WERI-Rb-1 (cell line): ENCODE results near the gene NPFFR1.

ENCODE experiments used
- DNase-seq: peaks from one replicate; pipeline ENCODE4 v3.0.0-alpha.2; 2020
- H3K27ac ChIP-seq: fragments of 250-450 bp; sonication (Bioruptor Pico); 2 replicates; pipeline ENCODE4 v1.5.1; 2020; ENCODE audit warnings: mild to moderate bottlenecking, moderate library complexity
- H3K27me3 ChIP-seq: fragments of 250-450 bp; sonication (Bioruptor Pico); 2 replicates; pipeline ENCODE4 v1.5.1; 2021; ENCODE audit warnings: mild to moderate bottlenecking, low read depth, moderate library complexity; ENCODE audit not compliant: insufficient read depth, severe bottlenecking
- H3K36me3 ChIP-seq: fragments of 250-450 bp; sonication (Bioruptor Pico); 2 replicates; pipeline ENCODE4 v1.5.1; 2020; ENCODE audit warnings: mild to moderate bottlenecking, moderate library complexity
- H3K4me3 ChIP-seq: 2 replicates; pipeline ENCODE4 v1.5.1; 2011; ENCODE audit warnings: low read depth, mild to moderate bottlenecking, control low read depth, low read length
- H3K9me3 ChIP-seq: fragments of 250-450 bp; sonication (Bioruptor Pico); 2 replicates; pipeline ENCODE4 v1.5.1; 2021; ENCODE audit warnings: mild to moderate bottlenecking, moderate library complexity; ENCODE audit not compliant: severe bottlenecking
- TF ChIP-seq, protein P1 (sequence below): IDR thresholded peaks from 2 replicates; pipeline ENCODE4 v1.5.1; 2011; ENCODE audit warnings: low read depth, mild to moderate bottlenecking, control low read depth, inconsistent platforms, low read length

The NPFFR1 gene

DNA sequence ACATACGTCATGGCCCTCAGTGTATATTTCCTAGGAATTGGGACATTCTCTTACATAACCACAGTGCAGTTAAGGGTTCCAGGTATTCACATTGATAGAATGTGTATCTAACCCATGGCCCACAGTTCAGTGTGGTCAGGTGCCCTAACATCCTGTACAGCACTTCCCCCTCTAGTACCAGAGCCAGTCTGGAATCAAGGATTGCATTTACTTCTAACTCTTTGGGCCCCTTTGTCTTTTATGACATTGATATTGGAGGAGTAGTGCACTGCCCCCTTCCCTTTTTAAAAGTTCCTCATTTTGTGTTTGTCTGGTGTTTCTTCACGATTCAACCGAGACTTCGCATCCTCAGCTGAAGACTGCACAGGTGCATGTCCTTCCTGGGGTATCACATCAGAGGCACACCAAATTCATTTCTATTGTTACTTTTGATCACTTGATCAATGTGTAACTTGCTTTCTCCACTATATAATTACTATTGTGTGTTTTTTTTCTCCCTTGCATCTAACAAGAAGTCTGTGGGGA is 22.4 kb upstream of the NPFFR1 start:
- no peaks in the 10 kb centered on the region; the same call in 1 of the 2 replicates for H3K36me3 ChIP-seq
- H3K27ac ChIP-seq: no peak overlapping the region
- no peak for DNase-seq
- H3K27me3 ChIP-seq: no peaks in the 10 kb centered on the region
- TF ChIP-seq, protein P1, sequence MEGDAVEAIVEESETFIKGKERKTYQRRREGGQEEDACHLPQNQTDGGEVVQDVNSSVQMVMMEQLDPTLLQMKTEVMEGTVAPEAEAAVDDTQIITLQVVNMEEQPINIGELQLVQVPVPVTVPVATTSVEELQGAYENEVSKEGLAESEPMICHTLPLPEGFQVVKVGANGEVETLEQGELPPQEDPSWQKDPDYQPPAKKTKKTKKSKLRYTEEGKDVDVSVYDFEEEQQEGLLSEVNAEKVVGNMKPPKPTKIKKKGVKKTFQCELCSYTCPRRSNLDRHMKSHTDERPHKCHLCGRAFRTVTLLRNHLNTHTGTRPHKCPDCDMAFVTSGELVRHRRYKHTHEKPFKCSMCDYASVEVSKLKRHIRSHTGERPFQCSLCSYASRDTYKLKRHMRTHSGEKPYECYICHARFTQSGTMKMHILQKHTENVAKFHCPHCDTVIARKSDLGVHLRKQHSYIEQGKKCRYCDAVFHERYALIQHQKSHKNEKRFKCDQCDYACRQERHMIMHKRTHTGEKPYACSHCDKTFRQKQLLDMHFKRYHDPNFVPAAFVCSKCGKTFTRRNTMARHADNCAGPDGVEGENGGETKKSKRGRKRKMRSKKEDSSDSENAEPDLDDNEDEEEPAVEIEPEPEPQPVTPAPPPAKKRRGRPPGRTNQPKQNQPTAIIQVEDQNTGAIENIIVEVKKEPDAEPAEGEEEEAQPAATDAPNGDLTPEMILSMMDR: no peak
- no peak overlapping the region for H3K4me3 ChIP-seq
- H3K9me3 ChIP-seq: no peaks in the 10 kb centered on the region

DNA sequence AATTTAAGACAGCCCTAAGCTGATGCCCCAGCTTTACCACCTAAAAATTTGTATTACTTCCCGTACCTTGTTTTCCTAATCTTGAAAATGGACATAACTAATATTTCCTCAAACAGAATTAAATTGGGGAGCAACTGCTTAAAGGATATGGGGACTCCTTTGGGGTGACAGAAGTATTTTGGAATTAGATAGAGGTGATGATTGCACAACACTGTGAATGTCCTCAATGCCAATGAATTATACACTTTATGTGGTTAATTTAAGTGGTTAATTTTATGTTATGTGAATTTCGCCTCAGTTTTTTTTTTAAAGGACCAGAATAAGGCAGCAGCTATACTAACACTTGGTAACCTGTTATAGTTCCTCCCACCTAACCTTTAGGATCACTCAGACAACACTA is 19.9 kb upstream of the NPFFR1 start:
- Histone ChIP-seq H3K36me3 (peaks cover 6% of the 10 kb centered on the region; the same call in 1 of the 2 replicates), H3K9me3 (no peaks in the 10 kb centered on the region), H3K4me3 (no peak overlapping the region), H3K27me3 (no peaks in the 10 kb centered on the region), H3K27ac (no peak overlapping the region)
- no peak for DNase-seq
- TF ChIP-seq, protein P1: no peak

DNA sequence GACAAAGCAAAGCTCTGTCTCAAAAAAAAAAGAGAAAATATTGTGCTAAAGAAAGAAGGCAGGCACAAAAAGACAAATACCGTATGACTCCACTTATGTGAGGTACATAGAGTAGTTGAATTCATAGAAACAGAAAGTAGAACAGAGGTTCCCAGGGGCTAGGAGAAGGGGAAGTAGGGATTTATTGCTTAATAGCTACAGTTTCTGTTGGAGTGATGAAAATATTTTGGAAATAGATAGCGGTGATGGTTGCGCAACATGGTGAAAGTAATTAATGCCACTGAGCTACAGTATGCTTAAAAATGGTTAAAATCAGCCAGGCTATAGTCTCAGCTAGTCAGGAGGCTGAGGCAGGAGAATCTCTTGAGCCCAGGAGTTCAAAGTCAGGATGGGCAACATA is 18.5 kb upstream of the NPFFR1 start:
- DNase-seq: no peak
- no peaks in the 10 kb centered on the region for H3K27me3 ChIP-seq
- peaks cover 6% of the 10 kb centered on the region; the same call in 1 of the 2 replicates for H3K36me3 ChIP-seq
- no peaks in the 10 kb centered on the region for H3K9me3 ChIP-seq
- TF ChIP-seq, protein P1: no peak
- H3K4me3 ChIP-seq: no peak overlapping the region
- H3K27ac ChIP-seq: no peak overlapping the region

DNA sequence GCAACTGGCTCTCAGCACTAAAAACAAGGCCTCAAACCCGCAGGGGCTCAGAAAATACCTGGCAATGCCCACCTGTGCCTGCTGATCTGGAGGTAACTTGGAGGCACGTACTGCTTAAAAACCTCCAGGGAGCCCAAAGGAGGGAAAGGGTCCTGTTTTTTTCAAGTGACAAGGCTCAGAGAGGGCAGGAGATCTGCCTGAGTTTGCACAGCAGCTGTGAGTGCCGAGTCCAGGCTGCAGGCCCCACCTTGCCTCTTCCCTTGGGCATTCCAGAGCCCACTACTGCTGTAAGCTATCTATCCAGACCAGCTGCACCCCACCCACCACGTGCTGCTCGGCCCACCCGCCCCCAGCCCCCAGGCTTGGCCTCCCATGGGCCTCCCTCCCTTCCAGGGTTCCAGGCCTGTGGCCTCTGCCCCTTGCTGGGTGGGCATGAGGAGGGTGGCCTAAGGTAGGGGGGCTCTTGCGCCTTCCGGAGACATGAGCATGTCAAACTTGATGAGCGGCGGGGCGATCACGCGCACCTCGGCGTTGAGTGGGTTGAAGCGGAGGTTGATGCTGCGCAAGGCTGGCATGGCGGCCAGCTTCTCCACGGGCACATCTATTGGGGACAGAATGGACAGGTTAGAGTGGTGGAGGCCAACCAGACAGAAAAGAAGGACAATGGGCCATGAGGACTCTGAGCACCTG is 17.2 kb upstream of the NPFFR1 start:
- H3K9me3 ChIP-seq: no peaks in the 10 kb centered on the region
- H3K36me3 ChIP-seq: peaks cover 6% of the 10 kb centered on the region; the same call in 1 of the 2 replicates
- TF ChIP-seq, protein P1: no peak
- H3K4me3 ChIP-seq: no peak overlapping the region
- H3K27ac ChIP-seq: no peak overlapping the region
- no peaks in the 10 kb centered on the region for H3K27me3 ChIP-seq
- DNase-seq: no peak

DNA sequence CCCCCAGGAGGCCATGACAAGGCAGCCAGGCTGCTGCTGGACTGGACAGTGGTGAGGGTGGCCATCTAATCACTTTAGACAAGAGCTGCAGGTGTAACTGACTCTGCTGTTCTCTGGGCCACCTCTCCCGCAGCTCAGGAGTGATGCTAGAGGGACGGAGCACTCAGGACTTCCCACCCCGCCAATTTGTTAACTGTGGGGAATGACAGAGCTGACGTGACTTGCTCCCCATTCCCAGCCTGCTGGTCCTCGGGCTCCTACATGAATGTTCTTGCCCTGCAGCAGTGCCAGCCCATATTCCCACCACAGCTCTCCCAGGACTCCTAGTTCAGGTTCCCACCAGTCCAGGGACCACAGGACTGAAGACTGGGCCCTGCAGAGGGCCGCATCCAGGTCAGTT is 16.7 kb upstream of the NPFFR1 start:
- peaks cover 6% of the 10 kb centered on the region; the same call in 1 of the 2 replicates for H3K36me3 ChIP-seq
- no peak overlapping the region for H3K4me3 ChIP-seq
- H3K27me3 ChIP-seq: no peaks in the 10 kb centered on the region
- DNase-seq: no peak
- TF ChIP-seq, protein P1: no peak
- H3K27ac ChIP-seq: no peak overlapping the region
- H3K9me3 ChIP-seq: no peaks in the 10 kb centered on the region

DNA sequence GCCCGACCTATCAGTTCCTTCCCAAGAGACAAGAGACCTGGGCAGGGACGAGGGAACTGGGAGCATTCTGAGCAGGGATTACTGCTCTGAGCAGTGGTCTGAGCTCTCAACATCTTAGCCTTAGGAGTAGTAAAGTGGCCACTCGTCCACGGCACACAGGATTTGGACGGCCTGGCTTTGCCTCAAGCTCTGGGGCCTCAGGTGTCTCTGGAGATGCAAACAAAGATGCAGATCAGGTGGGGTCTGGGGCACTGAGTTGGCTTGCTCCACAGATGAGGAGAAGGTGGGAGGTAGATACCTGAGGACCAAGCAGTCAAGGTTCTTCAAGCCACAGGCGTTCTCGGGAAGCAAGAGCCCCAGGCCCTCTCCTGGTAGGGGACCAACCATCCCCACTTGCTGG is 16.1 kb upstream of the NPFFR1 start:
- H3K36me3 ChIP-seq: peaks cover 6% of the 10 kb centered on the region; the same call in 1 of the 2 replicates
- DNase-seq: no peak
- no peaks in the 10 kb centered on the region for H3K9me3 ChIP-seq
- TF ChIP-seq, protein P1: no peak
- H3K27ac ChIP-seq: no peak overlapping the region
- no peaks in the 10 kb centered on the region for H3K27me3 ChIP-seq
- H3K4me3 ChIP-seq: no peak overlapping the region
